DND-41 (cell line): ENCODE results near the gene SOX6.

Experiments used
- CTCF ChIP-seq: IDR thresholded peaks from 2 replicates; pipeline ENCODE4 v1.5.1; 2012; ENCODE audit warnings: borderline replicate concordance, low read length, moderate library complexity, mild to moderate bottlenecking; ENCODE audit not compliant: poor library complexity, severe bottlenecking; ENCODE audit errors: extremely low read depth
- EZH2 ChIP-seq: IDR thresholded peaks from 3 replicates; pipeline ENCODE4 v1.6.1; 2012; ENCODE audit warnings: borderline replicate concordance, low read depth, mild to moderate bottlenecking, moderate library complexity, low read length, inconsistent platforms; ENCODE audit not compliant: severe bottlenecking

GRCh38 chr11:16363706-16364105, 7.4 kb upstream of the SOX6 start:
- TF ChIP-seq EZH2 (no peak), CTCF (no peak)
